DMS 273 (cell line): ENCODE data around the gene HLA-A.

ENCODE experiments used
- DNase-seq: peaks from one replicate; lab custom pipeline; 2025; ENCODE audit not compliant: unreplicated experiment; lab: John Stamatoyannopoulos, UW

The HLA-A gene

GRCh38 chr6:29984992-29985391 is 42.7 kb downstream of the HLA-A start:
- DNase-seq: no peak

- no peak for DNase-seq
Measured at GRCh38 chr6:29986179-29986781, 43.9 kb downstream of the HLA-A start.

DNA sequence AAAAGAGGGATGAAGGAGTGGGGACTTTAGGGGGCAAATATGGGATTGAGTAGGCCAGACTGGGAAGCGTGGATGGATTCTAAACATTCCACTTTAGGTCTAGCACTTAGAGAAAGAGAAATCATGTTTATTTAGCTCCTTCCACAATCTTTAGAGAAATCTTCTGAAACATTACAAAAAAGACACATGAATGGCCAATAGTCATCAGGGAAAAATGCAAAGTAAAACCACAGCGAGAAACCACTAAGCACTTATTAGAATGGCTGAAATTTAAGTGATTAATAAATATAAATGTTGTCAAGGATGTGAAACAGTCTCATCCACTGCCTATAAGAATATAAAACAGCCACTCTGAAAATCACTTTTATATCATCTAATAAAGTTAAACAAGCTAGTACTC is 46.9 kb downstream of the HLA-A start:
- no peak for DNase-seq

DNA sequence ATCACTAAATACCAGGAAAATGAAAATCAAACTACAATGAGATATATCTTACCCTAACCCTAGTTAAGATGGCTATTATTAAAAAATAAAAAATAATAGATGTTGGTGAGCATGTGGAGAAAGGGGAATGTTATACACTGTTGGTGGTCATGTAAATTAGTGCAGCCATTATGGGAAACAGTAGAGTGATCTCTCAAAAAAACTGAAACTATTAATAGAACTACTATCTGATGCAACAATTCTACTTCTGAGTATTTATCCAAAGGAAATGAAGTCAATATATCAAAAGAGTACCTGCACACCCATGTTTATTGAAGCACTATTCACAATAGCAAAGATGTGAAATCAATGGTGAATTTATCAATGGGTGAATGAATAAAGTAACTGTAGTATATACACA is 48.6 kb downstream of the HLA-A start:
- no peak for DNase-seq

GRCh38 chr6:29992807-29993206 is 50.5 kb downstream of the HLA-A start:
- no peak for DNase-seq

GRCh38 chr6:29994826-29995225 is 52.5 kb downstream of the HLA-A start:
- DNase-seq: no peak

DNA sequence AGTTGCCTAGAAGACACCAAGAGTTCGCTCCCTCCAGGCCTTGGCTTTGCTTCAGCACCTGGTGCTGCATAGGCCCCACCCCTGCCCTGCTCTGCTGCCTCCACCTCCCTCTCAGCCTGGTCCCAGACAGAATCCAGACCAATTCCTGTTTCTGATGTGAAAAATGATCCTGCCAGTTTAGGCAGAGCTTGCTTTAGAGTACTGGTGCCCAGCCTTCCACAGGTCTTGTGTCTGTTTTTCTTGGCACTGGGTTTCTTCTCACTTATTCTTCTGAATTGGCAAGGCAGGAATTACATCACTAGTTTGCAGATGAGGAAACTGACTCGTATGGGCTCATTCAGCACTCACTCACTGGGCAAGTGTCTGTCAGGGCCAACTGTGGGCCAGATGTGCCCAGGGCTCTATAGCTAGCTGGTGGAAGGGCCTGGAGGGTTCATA is 53.0 kb downstream of the HLA-A start:
- DNase-seq: no peak
